SH-SY5Y (cell line): ENCODE measurements around the gene AMBP.

Experiments used
- GATA2 ChIP-seq: IDR thresholded peaks from 2 replicates; pipeline ENCODE4 v1.6.1; 2011; ENCODE audit warnings: mild to moderate bottlenecking, low read depth, low read length
- GATA3 ChIP-seq: IDR thresholded peaks from 2 replicates; pipeline ENCODE4 v1.6.1; 2011; ENCODE audit warnings: low read depth, mild to moderate bottlenecking, low read length, moderate library complexity

AMBP gene

DNA sequence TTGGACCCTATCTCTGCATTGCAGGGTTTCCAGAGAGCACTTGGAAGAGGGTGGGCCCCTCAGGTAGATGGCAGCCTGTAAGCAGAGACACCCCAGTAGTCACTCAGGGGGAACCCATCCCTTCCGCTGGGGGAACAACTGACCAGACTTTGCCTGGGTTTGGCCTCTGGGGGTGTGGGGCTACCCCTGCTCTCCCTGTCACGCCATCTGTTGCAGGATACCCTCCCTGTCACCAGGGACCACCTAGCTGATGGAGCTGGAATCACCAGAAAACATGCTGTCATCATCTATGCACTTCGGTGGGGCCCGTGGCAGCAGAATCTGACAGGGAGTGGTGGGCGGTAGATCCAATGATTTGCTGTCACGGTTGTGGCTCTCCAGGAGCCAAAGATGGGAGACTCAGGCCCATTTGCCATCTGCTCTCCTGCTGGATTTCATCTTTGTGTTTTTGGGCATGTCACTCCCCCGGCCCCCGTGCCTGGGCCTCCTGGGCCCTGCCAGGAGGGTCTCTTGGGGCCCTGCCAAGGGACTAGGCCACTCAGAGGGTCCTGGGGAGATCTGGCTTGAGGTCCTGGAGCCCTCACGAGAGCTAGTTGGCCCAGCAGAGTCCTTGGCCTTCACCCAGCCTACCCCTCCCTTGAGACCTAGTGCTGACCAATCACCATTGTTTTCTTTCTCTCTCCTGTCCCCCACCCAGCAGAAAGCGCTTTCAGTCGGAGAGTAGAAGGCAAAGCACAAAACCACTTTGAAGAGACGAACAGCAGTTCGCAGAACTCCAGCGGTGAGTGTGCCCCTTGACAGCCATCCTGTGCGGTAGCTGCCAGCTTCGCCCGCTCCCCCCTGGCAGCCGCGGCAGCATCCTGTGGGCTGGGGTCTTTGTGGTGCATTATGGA, 45.9 kb downstream of the AMBP start:
- TF ChIP-seq GATA3 (no peak), GATA2 (no peak)

DNA sequence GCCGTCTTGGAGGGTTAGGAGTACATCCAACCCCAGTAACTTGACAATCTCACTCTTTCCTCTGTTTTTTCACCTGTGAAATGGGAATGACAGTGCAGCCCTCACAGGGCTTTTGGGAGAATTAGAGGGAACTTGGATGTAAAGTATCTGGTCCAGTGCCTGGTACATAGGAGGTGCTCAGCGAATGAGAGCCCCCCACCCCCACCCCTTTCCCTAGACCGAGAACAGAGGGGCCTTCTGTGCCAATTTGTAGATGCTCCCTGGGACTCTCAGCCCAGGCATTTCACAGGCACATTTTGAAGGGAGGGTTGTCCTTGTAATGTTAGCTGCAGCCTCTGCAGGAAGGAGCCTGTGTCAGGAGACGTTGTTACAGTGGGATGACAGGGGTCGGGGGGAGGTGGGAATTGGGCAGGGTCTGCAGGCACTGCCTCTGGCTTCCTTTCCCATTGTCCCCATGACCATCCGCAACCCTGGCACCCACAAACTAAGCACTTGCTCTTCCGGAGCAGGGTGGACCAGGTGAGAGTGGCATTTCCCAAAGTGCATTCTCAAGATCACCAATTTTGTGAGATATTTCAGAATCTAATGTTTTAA, 47.0 kb downstream of the AMBP start:
- TF ChIP-seq GATA3 (no peak), GATA2 (no peak)

DNA sequence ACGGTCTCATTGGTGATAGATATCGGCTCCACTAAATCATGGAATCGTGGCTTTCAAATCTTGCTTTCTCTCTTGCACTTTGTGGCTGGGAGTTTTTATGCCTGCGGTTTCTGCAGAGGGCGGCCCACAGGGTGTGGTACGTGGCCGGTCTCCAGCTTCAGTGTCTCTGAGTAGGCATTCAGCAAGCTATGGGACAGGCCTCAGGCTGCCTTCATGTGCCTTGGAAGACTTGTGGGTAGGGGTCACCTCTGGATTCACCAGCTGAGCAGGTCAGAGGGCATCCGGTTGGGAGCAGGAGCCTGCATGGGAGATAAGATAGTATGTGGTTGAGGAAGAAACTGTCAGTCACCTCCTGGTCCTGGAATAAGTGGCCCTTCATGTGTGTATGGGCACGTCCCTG, 47.7 kb downstream of the AMBP start:
- TF ChIP-seq GATA3 = no peak
- no peak for TF ChIP-seq GATA2

- TF ChIP-seq GATA2 = no peak
- TF ChIP-seq GATA3 = no peak
Observed at GRCh38 chr9:114029311-114030170, 48.6 kb downstream of the AMBP start.

DNA sequence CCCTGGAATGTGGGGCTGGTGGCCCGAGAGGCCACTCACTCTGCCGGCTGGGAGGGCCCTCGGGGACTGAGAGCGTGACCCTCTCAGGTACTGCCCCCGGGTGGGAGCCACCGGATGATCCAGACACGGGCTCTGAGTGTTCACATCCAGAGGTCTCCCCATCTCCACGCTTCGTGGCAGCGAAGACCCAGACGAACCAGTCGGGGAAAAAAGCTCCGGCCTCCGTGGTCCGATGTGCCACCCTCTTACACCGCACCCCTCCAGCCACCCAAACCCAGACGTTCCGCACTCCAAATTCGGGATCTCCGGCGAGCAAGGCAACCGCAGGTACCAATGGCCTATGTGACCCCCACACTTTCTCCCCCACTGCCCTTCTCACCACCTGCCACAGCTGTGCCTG, 49.5 kb downstream of the AMBP start:
- TF ChIP-seq GATA2 (no peak), GATA3 (no peak)

- TF ChIP-seq GATA3 = no peak
- TF ChIP-seq GATA2 = no peak
Observed at GRCh38 chr9:114027863-114028465, 50.1 kb downstream of the AMBP start.

DNA sequence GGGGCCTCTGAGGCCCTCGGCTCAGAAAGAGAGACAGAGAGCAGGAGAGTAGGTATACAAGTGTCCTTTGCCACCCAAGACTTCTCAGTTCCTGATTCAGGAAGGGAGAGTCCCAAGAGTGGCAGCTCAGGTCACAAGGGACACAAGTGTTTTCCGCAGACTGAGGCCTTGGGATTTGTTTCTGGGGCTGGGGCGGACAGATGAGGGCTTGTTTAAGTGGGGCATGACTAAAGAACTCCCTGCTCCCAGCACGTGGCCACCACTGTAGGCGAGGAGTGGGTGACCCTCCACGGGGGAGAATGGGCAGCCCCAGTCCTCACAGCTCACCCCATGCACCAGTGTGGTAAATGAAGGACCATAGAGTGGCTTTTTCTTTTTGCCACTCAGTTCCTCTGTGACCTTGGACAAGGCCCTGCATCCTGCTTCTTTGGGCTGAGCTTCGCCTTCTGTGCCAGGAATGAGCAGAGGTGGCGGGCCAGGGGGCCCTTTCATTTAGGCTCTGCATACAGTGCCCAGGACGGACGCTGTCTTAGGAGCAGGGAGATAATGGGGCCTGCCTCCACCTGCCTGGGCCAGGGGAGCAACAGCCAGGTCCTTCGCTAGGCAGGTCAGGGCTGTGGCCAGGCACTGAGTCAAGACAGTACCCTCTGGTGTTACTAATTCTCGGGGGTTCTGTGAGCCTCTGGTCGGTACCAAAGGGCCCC, 50.8 kb downstream of the AMBP start:
- TF ChIP-seq GATA2 (no peak), GATA3 (no peak)

DNA sequence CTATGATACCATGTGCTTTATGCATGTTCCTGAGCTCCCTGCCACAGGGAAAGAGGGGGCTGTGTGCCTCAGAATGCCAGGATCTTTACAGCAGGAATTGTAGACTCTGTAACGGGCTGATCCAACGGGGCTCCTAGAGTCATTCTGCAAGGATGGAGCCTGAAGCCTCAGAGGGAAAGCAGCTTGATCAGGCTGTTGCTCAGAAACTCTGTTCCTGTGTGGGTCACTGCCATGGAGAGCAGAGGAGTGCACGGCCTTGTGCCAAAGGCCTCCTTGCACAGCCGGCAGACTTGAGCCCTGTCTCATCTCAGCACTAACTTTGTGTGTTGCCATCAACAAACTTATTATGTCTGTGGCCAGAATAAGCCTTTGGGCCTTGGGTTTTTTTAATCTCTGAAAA, 51.8 kb downstream of the AMBP start:
- TF ChIP-seq GATA2 (no peak), GATA3 (no peak)

DNA sequence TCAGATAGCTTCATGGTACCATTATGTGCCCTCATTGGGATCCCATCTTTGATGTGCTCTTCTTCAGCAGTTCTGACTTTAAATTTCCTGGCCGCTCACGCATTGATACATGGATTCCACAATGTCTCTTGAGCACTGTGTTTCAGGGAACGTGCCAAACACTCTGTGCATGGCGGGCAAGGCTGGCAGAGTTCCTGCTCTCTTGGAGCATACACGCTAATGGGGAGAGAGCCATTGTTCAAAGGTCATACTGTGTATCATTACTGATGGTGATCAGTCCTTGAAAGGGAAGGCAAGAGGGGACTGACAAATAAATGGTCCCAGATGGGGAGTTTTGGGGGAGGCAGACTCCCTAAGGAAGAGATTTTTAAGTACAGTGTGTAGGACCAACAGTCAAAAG, 52.3 kb downstream of the AMBP start:
- TF ChIP-seq GATA3 = no peak
- no peak for TF ChIP-seq GATA2

GRCh38 chr9:114025196-114025753, 52.8 kb downstream of the AMBP start:
- no peak for TF ChIP-seq GATA3

DNA sequence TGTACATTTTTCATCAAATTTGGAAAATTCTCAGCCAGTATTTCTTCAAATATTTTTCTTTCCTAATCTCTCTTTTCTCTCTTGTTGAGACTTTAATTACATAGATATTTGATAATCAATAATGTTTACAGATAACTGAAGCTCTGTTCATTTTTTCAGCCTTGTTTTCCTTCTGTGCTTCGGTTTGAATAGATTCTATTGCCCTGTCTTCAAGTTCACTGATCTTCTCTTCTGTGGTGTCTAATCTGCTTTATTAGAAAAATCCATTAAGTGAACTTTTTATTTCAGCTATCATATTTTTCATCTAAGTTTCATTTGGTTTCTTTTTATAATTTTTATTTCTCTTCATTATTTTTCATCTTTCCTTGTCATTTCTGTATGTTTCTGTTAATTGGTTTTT, 54.1 kb downstream of the AMBP start:
- TF ChIP-seq GATA3 (no peak), GATA2 (no peak)

DNA sequence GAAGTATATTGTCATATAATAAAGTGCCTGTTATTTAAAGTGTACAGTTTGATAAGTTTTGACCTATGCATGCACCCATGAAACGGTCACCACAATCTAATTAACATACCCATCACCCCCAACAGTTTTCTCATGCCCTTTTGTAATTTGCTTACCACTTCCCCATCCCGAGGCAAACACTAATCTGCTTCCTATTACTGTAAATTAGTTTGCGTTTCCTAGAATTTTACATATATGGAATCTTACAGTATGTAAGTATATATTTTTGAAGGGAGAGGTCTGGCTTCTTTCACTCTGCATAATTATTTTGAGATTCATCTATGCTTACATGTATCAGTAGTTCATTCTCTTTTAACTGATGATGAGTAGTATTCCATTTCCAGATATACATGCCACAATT, 56.5 kb downstream of the AMBP start:
- TF ChIP-seq GATA2 (no peak), GATA3 (no peak)
